HFF-Myc (cell line): ENCODE results near the gene BICC1.
A peak's percentile ranks its signal among the peaks of the same experiment; 100 is the strongest.

ENCODE experiments used
- DNase-seq: peaks from one replicate; pipeline ENCODE4 v3.0.0-alpha.2; 2011; ENCODE audit warnings: low read depth; ENCODE audit errors: extremely low read depth
- H3K4me3 ChIP-seq: replicated peaks from 2 replicates; pipeline ENCODE4 v1.5.1; 2011; ENCODE audit warnings: low read depth, mild to moderate bottlenecking, control low read depth, low read length
- TF ChIP-seq, protein P1 (sequence below): IDR thresholded peaks from 2 replicates; pipeline ENCODE4 v1.5.1; 2012; ENCODE audit warnings: mild to moderate bottlenecking, low read depth, low read length, control low read depth; ENCODE audit errors: missing control alignments

The BICC1 gene

GRCh38 chr10:58546137-58546536, 33.5 kb downstream of the BICC1 start:
- TF ChIP-seq, protein P1, sequence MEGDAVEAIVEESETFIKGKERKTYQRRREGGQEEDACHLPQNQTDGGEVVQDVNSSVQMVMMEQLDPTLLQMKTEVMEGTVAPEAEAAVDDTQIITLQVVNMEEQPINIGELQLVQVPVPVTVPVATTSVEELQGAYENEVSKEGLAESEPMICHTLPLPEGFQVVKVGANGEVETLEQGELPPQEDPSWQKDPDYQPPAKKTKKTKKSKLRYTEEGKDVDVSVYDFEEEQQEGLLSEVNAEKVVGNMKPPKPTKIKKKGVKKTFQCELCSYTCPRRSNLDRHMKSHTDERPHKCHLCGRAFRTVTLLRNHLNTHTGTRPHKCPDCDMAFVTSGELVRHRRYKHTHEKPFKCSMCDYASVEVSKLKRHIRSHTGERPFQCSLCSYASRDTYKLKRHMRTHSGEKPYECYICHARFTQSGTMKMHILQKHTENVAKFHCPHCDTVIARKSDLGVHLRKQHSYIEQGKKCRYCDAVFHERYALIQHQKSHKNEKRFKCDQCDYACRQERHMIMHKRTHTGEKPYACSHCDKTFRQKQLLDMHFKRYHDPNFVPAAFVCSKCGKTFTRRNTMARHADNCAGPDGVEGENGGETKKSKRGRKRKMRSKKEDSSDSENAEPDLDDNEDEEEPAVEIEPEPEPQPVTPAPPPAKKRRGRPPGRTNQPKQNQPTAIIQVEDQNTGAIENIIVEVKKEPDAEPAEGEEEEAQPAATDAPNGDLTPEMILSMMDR, result no peak
- H3K4me3 ChIP-seq, result no peak overlapping the region
- peak; percentile 57 for DNase-seq

DNA sequence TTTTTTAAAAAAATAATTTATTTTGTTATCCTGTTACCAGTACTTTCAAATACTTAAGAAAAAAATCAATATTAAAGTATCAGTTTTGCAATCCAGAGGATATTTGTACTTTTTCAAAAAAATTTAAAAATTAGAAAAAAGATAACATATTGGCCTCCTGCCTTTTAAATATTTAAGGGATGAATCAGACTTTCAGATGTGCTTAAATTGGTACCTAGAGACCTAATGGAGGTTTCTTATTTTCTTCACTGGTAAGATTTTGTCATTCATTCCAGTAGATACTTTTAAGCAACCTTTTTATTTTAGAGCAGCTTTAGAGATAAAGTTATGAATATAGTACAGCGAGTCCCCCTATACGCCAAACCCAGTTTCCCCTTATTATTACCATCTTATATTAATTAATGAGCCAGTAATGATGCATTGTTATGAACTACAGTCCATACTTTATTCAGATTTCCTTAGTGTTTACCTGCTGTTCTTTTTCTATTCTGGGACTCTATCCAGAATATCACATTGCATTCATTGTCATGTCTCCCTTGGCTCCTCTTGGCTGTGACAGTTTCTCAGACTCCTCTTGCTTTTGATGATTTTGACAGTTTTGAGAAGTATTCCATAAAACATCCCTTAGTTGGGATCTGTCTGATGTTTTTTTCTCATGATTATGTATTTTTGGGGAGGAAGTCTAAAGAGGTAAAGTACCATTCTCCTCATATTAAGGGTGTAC, 34.2 kb downstream of the BICC1 start:
- no peak for DNase-seq
- H3K4me3 ChIP-seq, result no peak overlapping the region
- TF ChIP-seq, protein P1, result no peak

DNA sequence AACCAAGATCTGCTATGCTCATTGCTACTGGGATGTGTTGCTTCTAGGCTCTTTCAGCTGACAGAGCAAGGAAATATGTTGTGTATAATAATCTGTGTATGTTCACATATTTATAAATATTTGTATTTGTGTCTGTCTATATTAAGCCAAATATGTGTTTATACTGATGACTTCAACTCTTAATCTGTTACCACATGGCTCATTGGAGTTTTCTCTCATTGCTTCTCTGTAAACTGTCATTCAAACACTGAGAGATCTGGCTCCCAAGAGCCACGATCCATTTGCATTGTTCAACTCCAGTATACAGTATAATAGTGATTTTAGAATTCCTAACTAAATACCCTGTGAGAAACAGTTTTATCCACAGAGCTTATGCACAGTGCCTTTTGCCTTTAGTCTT, 35.3 kb downstream of the BICC1 start:
- H3K4me3 ChIP-seq, result no peak overlapping the region
- TF ChIP-seq, protein P1, result no peak
- DNase-seq, result no peak

GRCh38 chr10:58554316-58554715, 41.6 kb downstream of the BICC1 start:
- TF ChIP-seq, protein P1, result no peak
- DNase-seq, result no peak
- H3K4me3 ChIP-seq, result no peak overlapping the region

- DNase-seq, result no peak
- TF ChIP-seq, protein P1, result no peak
- no peak overlapping the region for H3K4me3 ChIP-seq
Observed at GRCh38 chr10:58555170-58555929, 42.7 kb downstream of the BICC1 start.

DNA sequence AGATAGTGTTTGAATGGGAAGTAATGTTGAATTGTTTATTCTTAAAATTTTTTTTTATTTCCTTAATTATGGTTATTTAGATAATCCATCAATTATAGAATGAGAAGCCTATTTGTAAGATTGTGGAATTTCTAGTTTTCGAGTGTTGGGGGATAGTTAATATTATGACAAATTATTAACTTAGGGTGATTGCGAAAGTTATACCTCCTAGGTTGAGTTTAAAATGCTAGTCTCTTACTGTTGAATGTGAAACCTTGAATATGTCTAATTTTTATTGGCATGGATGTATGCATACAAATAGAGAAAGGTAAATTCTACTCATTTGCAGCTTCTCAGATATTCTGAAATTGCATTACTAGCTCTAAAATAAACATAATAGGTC, 43.2 kb downstream of the BICC1 start:
- TF ChIP-seq, protein P1, result no peak
- DNase-seq, result no peak
- H3K4me3 ChIP-seq, result no peak overlapping the region
